ENCODE results near the gene IFNA7. TPM values are rescaled to one million over a fixed set of nuclear protein-coding genes. Genes with fewer than 3 reads are reported as not detected.
A peak's percentile ranks its signal among the peaks of the same experiment; 100 is the strongest.
"Not testable (repeated sequence)": the region's sequence is repeated elsewhere in the genome, so short reads cannot be mapped to it uniquely, and the experiment has no call there.

IFNA7 gene
- not detected in 2 replicates for total RNA-seq (2014; rRNA removed; shearing (Covaris generic); ENCODE audit: low replicate concordance)

- in situ Hi-C loops (cut with HindIII; ENCODE audit: low pct_unique_long_range_greater_than_20kb, low sequenced_read_pairs) = not testable (repeated sequence)
Measured at GRCh38 chr9:21202105-21202504, at the start of gene IFNA7. Gene IFNA7, minus strand, starts transcription at chr9:21202205. Its CDS starts 40 bp downstream, at chr9:21202165.

GRCh38 chr9:21251638-21252037, 49.6 kb upstream of the IFNA7 start:
- in situ Hi-C loops (cut with HindIII; ENCODE audit: low pct_unique_long_range_greater_than_20kb, low sequenced_read_pairs) = no loop called here
- DNase-seq (ENCODE audit: low read depth) = no peak

More at GRCh38 chr9:21202105-21202504, at the start of gene IFNA7:
- DNase-seq (ENCODE audit: low read depth) = not testable (repeated sequence)

GRCh38 chr9:21251190-21251589, 49.2 kb upstream of the IFNA7 start:
- DNase-seq (ENCODE audit: low read depth) = no peak
- in situ Hi-C loops (cut with HindIII; ENCODE audit: low pct_unique_long_range_greater_than_20kb, low sequenced_read_pairs) = no loop called here

GRCh38 chr9:21244836-21245235, 42.8 kb upstream of the IFNA7 start:
- no peak for DNase-seq (ENCODE audit: low read depth)
- in situ Hi-C loops (cut with HindIII; ENCODE audit: low pct_unique_long_range_greater_than_20kb, low sequenced_read_pairs) = no loop called here

GRCh38 chr9:21239911-21240310, 37.9 kb upstream of the IFNA7 start, which contains the start of gene IFNA14:
Gene IFNA14, minus strand, starts transcription at chr9:21240005. Its CDS starts 70 bp downstream, at chr9:21239935.
- DNase-seq (ENCODE audit: low read depth) = no peak
- in situ Hi-C loops (cut with HindIII; ENCODE audit: low pct_unique_long_range_greater_than_20kb, low sequenced_read_pairs) = no loop called here

DNA sequence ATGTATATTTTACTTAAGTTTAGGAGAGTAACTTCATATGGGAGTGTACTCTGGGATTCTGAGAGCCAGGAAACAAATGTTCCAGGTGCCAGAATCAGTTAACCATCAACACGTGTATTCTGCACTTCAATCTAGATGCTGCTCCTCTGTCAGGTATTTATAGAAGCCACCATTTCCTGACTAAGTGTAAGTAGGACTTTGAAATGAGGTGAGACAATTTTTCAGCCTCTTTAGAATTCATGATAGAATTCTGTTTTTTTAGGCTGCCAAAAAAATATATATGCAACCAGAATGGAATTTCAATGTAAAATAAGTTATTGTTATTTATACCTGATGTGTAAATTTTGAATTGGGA, 34.3 kb upstream of the IFNA7 start:
- DNase-seq (ENCODE audit: low read depth); in situ Hi-C loops (cut with HindIII; ENCODE audit: low pct_unique_long_range_greater_than_20kb, low sequenced_read_pairs): not testable (repeated sequence)

DNA sequence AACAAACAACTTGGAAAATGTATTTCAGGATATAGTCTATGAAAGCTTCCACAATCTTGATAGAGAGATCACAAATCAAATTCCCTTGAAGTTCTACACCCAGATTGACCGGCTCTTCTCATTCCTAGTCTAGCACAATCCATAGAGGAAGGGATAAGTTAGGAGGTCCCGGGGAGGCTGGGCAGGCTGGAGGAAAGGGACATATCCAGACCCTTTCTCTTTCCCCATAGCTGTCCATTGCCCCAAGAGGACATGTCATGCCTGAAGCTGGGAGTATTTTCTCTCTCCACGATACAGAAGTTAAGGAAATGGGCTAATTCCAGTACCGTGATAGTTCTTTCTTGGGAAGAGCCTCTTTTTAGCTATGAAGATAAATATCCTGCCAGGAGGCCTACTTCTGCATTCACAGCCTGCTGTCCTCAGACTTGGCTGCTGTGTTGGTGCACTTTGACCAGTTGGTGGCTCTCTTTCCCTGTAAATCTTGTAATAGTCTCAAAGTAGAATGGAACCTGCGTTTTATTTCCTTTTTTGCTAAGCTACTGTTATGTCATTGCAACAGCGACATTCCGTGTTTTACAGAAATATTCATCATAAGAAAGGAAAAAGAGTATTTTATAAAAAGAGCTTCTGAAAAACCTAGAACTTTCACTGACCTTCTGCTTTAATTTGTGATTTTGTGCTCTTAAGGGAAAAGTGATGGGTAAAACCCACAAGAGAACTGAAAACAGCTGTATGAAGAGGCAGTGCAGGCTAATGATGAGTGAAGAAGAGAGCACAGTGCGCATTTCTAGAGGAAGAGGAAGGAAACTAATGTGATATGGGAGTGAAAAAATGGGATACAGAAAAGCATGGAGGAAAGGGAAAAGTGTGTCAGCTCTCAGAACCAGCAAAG, 33.7 kb upstream of the IFNA7 start:
- DNase-seq (ENCODE audit: low read depth) = peak; percentile 19
- in situ Hi-C loops (cut with HindIII; ENCODE audit: low pct_unique_long_range_greater_than_20kb, low sequenced_read_pairs) = not testable (repeated sequence)

DNA sequence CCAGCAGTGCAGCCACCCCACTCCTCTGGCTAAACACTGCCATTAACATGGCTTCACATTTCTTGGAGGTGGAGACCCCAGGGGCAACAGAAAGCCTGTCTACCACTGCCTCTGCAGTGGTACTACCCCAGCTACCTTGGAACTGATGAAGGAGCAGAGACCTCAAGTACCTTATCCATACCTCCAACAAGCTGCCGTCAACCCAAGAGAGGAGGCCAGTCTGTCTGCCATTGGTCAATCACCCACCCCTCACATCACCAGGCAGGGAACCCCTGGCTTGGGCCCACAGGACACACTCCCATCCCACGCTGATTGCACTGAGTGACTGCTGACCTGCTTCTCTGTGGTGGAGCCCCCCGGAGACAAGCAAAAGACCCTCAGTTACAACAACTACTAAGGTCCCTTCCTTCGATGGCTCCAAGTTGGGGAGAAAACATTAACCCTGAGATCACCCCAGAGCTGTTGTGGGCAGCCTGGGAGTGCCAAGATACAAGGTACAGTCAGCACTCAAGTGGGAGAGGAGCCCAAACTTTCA, 32.2 kb upstream of the IFNA7 start:
- in situ Hi-C loops (cut with HindIII; ENCODE audit: low pct_unique_long_range_greater_than_20kb, low sequenced_read_pairs) = no loop called here
- no peak for DNase-seq (ENCODE audit: low read depth)

DNA sequence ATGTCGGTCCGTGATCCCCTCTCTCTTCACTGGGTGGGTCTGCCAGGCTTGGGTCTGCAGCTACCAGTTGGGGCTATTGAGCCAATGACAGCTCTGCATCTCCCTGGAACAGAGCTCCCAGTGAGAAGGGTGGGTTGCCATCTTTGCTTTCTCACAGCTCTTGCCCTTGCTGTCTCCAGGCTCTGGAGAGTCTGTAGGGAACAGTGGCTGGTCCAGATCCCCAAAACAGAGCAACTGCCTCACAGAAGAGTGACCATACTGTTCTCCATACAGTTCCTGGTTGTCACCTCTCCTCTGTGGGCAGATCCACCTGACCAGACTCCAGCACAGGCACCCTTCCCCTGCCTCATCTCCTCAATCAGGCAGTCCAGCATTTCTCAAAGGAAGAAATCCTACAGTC, 31.3 kb upstream of the IFNA7 start:
- in situ Hi-C loops (cut with HindIII; ENCODE audit: low pct_unique_long_range_greater_than_20kb, low sequenced_read_pairs) = no loop called here
- DNase-seq (ENCODE audit: low read depth) = no peak

DNA sequence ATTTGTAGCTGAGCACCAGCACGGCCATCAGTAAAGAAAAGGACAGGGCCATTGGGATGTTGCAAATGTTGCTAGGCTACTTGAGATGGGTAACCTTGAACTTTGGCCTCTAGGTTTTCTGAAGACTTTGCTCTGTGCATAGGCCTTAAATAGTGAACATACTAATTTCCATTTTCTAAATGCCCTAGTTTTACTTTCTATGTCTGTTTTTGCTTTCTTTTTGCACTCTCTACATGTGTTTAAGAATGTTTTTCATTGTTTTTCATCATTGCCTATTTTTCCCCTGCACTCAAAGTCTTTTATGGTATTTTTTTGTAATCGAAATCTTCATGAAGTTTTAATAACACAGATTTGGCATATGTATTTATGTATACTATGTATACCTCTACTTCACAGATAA, 26.1 kb upstream of the IFNA7 start, which contains the start of gene IFNA17:
Gene IFNA17, minus strand, starts transcription at position 101 of the 400 bp plus-strand sequence. Its CDS starts 49 bp downstream, at position 52.
- in situ Hi-C loops (cut with HindIII; ENCODE audit: low pct_unique_long_range_greater_than_20kb, low sequenced_read_pairs) = no loop called here
- no peak for DNase-seq (ENCODE audit: low read depth)

DNA sequence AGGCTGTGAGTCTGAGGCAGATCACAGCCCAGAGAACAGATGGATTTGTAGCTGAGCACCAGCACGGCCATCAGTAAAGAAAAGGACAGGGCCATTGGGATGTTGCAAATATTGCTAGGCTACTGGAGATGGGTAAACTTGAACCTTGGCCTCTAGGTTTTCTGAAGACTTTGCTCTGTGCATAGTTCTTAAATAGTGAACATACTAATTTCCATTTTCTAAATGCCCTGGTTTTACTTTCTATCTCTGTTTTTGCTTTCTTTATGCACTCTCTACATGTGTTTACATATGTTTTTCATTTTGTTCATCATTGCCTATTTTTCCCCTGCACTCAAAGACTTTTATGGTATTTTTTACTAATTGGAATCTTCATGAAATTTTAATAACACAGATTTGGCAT, 15.2 kb upstream of the IFNA7 start, which contains the start of gene IFNA16:
Gene IFNA16, minus strand, starts transcription at position 101 of the 400 bp plus-strand sequence. Its CDS starts 6 bp downstream, at position 95.
- DNase-seq (ENCODE audit: low read depth); in situ Hi-C loops (cut with HindIII; ENCODE audit: low pct_unique_long_range_greater_than_20kb, low sequenced_read_pairs): not testable (repeated sequence)

- DNase-seq (ENCODE audit: low read depth) = peak; percentile 4
- in situ Hi-C loops (cut with HindIII; ENCODE audit: low pct_unique_long_range_greater_than_20kb, low sequenced_read_pairs) = not testable (repeated sequence)
Measured at GRCh38 chr9:21213411-21214326, 11.7 kb upstream of the IFNA7 start.

DNA sequence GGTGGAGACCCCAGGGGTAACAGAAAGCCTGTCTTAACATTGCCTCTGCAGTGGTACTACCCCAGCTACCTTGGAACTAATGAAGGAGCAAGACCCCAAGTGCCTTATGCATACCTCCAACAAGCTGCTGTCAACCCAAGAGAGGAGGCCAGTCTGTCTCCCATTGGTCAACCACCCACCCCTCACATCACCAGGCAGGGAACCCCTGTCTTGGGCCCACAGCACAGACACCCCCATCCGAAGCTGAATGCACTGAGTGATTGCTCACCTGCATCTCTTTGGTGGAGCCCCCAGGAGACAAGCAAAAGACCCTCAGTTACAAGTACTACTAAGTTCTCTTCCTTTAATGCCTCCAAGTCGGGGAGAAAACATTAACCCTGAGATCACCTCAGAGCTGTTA, 10.2 kb upstream of the IFNA7 start:
- DNase-seq (ENCODE audit: low read depth); in situ Hi-C loops (cut with HindIII; ENCODE audit: low pct_unique_long_range_greater_than_20kb, low sequenced_read_pairs): not testable (repeated sequence)

GRCh38 chr9:21210782-21211181, 8.8 kb upstream of the IFNA7 start:
- in situ Hi-C loops (cut with HindIII; ENCODE audit: low pct_unique_long_range_greater_than_20kb, low sequenced_read_pairs); DNase-seq (ENCODE audit: low read depth): not testable (repeated sequence)

- in situ Hi-C loops (cut with HindIII; ENCODE audit: low pct_unique_long_range_greater_than_20kb, low sequenced_read_pairs) = no loop called here
- DNase-seq (ENCODE audit: low read depth) = no peak
Measured at GRCh38 chr9:21210311-21210710, 8.3 kb upstream of the IFNA7 start.

DNA sequence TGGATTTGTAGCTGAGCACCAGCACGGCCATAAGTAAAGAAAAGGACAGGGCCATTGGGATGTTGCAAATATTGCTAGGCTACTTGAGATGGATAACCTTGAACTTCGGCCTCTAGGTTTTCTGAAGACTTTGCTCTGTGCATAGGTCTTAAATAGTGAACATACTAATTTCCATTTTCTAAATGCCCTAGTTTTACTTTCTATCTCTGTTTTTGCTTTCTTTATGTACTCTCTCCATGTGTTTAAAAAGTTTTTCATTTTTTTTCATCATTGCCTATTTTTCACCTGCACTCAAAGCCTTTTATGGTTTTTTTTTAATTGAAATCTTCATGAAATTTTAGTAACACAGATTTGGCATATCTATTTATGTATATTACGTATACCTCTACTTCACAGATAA, 5.0 kb upstream of the IFNA7 start, which contains the start of gene IFNA10:
Gene IFNA10, minus strand, starts transcription at position 101 of the 400 bp plus-strand sequence. Its CDS starts 46 bp downstream, at position 55.
- in situ Hi-C loops (cut with HindIII; ENCODE audit: low pct_unique_long_range_greater_than_20kb, low sequenced_read_pairs); DNase-seq (ENCODE audit: low read depth): not testable (repeated sequence)

- no peak for DNase-seq (ENCODE audit: low read depth)
- in situ Hi-C loops (cut with HindIII; ENCODE audit: low pct_unique_long_range_greater_than_20kb, low sequenced_read_pairs) = no loop called here
Measured at GRCh38 chr9:21205204-21205603, 3.2 kb upstream of the IFNA7 start.

Data from Caki2 (cell line).